A549 treated with Hydrocortisone at 1 μM for 4 hours (cell line): ENCODE data around the gene SLX1B. TPM values are rescaled to one million over a fixed set of nuclear protein-coding genes. Genes with fewer than 3 reads are reported as not detected.

ENCODE experiments used
- total RNA-seq: library from RNA; stranded (reverse); fragments of 200-300 nt; extraction: Qiagen RNA extraction; gene quantifications from 5 replicates; pipeline ENCODE4 v1.2.3, GENCODE V29; 2022

SLX1B gene
- 58.1 to 88.2 TPM (median 81.4 TPM) in 5 replicates for total RNA-seq

DNA sequence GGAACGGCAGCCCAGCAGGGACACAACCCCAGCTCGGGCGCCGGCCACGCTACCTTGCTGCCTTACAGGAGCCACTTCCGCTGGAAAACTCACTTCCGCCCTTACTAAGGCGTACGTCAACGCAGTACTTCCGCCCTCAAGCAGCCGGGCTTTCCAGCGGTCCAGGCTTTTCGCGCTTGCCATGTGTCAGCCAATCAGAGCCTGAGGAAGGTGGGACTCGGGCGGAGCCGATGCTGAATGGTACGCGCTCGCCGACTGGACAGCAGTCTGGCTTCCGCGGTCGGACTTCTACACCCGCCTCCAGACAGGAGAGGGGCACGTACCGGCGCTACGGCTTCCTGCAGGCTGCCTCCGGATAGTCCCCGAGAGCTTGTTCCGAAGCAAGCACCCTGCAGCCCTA lies at the start of gene SLX1B, which contains the start of gene BOLA2:
TSS of gene SLX1B (plus strand) at position 265 of the 400 bp plus-strand sequence.
TSS of gene BOLA2 (minus strand) at position 83 of the 400 bp plus-strand sequence. CDS start 98 bp downstream, outside the sequence.

DNA sequence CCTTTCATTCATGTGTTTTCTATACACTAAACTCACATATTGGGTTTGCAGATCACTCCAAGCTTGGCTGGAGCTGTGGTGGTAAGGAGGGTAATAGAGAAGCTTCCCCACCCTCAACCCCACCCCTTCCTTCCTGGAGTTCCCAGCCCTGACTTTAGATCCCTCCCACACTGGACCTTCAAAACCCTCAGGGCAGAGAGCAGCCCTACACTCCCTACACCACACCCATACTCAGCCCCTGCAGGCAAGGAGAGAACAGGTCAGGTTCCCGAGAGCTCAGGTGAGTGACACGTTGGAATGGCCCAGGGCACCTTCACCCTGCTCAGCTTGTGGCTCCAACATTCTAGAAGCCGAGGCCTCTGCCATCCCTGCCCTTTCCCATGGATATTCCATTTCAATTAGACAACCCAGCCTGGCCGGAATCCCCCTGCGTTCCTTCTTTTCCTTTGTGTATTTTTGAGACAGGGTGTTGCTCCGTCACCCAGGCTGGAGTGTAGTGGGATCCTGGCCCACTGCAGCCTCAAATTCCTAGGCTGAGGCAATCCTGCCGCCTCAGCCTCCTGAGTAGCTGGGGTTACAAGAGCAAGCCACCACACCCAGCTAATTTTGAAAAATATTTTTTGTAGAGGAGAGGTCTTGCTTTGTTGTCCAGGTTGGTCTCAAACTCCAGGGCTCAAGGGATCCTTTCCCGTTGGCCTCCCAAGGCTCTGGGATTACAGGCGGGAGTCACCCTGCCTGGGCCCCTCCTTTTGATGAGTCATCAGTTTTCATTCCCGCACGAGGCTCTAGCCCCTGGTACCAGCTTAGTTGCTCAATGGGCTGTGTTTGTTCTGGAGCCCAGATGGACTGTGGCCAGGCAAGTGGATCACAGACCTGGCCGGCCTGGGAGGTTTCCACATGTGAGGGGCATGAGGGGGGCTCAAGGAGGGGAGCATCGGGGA lies 5.6 kb downstream of the SLX1B start, which contains the start of gene SULT1A4:
TSS of gene SULT1A4 (plus strand) at position 208 of the 941 bp plus-strand sequence. CDS start 1,473 bp downstream, outside the sequence.

DNA sequence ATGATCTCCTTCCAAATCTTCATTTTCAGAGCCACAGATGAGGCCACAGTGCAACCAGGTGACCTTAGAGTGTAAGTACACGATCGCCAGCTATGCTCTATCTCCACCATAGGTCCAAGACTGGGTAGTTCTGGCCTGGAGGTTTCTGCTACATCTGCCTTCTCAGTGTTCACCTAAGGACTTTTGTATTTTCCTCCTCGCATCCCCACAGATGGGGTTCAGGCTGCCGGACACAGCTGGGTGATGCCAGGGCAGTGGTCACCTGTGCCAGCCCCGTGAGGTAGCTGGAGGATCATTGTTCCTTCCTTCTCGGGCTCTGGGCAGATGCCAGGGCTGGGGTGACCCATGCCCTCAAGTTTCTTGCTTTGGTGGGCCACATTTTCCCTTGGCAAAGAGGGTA lies 52.0 kb downstream of the SLX1B start, which contains the start of gene NPIPB12:
TSS of gene NPIPB12 (minus strand) at position 101 of the 400 bp plus-strand sequence.

Other genes starting within 250 kb of the SLX1B start
- 0.74 to 1.9 TPM (median 1.3 TPM) in 5 replicates for gene NPIPB11, start 47.8 kb upstream of the SLX1B start, total RNA-seq
- 3.6 to 57.5 TPM (median 26.0 TPM) in 5 replicates for gene BOLA2, start 182 bp upstream of the SLX1B start, total RNA-seq
- 26.7 to 37.4 TPM (median 28.4 TPM) in 5 replicates for gene SULT1A4, start 5.4 kb downstream of the SLX1B start, total RNA-seq
- gene NPIPB12, start 51.9 kb downstream of the SLX1B start, total RNA-seq, result 20.2 to 37.2 TPM (median 30.1 TPM) in 5 replicates
- 0.02 TPM in 1 of 5 replicates, not detected in the others for gene SPN, start 208.7 kb downstream of the SLX1B start, total RNA-seq
- 0.53 to 0.90 TPM (median 0.87 TPM) in 5 replicates for gene QPRT, start 224.6 kb downstream of the SLX1B start, total RNA-seq